ENCODE data around the gene CBLIF. TPM values are rescaled to one million over a fixed set of nuclear protein-coding genes. Genes with fewer than 3 reads are reported as not detected.
"Not testable (repeated sequence)": the region's sequence is repeated elsewhere in the genome, so short reads cannot be mapped to it uniquely, and the experiment has no call there.

CBLIF gene
- total RNA-seq, 2 experiments from 2014 or later = not detected

GRCh38 chr11:59859673-59860072, 14.4 kb upstream of the CBLIF start:
- H3K4me3 ChIP-seq (ENCODE audit: low read length) = no peak overlapping the region
- peaks cover 6% of the 10 kb centered on the region for H3K4me1 Mint-ChIP-seq (ENCODE audit: low read depth)
- no peaks in the 10 kb centered on the region for H3K27me3 Mint-ChIP-seq
- H3K9me3 Mint-ChIP-seq = no peaks in the 10 kb centered on the region
- TF ChIP-seq CTCF (IDR thresholded peaks at IDR 0.05) = no peak
- no peaks in the 10 kb centered on the region for H3K36me3 ChIP-seq (ENCODE audit: insufficient read depth, low read length)
- ChIA-PET POLR2A (no interaction called here), CTCF (interaction anchor here (1.1 kb wide), 1 partner anchor 37 kb away, joined by 3 read pairs; no protein-coding TSS in a partner anchor)
- ATAC-seq (ENCODE audit: poor library complexity) = no peak
- H3K27me3 ChIP-seq (ENCODE audit: control insufficient read depth in 1 of 2, insufficient read depth in 2 of 2, low read length in 2 of 2) = no peaks in the 10 kb centered on the region
- no peaks in the 10 kb centered on the region for H3K36me3 Mint-ChIP-seq (ENCODE audit: low read depth)
- DNase-seq = no peak
- intact Hi-C loops (cut with DNase I, micrococcal nuclease) = no loop called here
- no peak overlapping the region for H3K27ac ChIP-seq (ENCODE audit: low read depth in 1 of 2, low read length in 2 of 2)
- H3K27ac Mint-ChIP-seq = no peak overlapping the region
- peaks cover 15% of the 10 kb centered on the region for H3K4me1 ChIP-seq (ENCODE audit: insufficient read depth, low read length)
- no peak overlapping the region for H3K4me3 Mint-ChIP-seq
- no peaks in the 10 kb centered on the region for H3K9me3 ChIP-seq (ENCODE audit: control insufficient read depth in 1 of 2, insufficient read depth in 1 of 2, low read length in 2 of 2)

- no peaks in the 10 kb centered on the region for H3K27me3 Mint-ChIP-seq
- no peaks in the 10 kb centered on the region for H3K27me3 ChIP-seq (ENCODE audit: control insufficient read depth in 1 of 2, insufficient read depth in 2 of 2, low read length in 2 of 2)
- intact Hi-C loops (cut with DNase I, micrococcal nuclease) = no loop called here
- no peak overlapping the region for H3K4me3 ChIP-seq (ENCODE audit: low read length)
- no peaks in the 10 kb centered on the region for H3K36me3 ChIP-seq (ENCODE audit: insufficient read depth, low read length)
- DNase-seq (peak in 4 of 14 experiments; percentile 22 to 50 (median 37)), ATAC-seq (ENCODE audit: poor library complexity) (no peak)
- H3K9me3 ChIP-seq (ENCODE audit: control insufficient read depth in 1 of 2, insufficient read depth in 1 of 2, low read length in 2 of 2) = no peaks in the 10 kb centered on the region
- H3K27ac Mint-ChIP-seq = no peak overlapping the region
- ChIA-PET CTCF (no interaction called here), POLR2A (no interaction called here)
- no peaks in the 10 kb centered on the region for H3K9me3 Mint-ChIP-seq
- H3K4me1 ChIP-seq (ENCODE audit: insufficient read depth, low read length) = peaks cover 15% of the 10 kb centered on the region
- H3K36me3 Mint-ChIP-seq (ENCODE audit: low read depth) = no peaks in the 10 kb centered on the region
- H3K4me3 Mint-ChIP-seq = no peak overlapping the region
- no peak for TF ChIP-seq CTCF (IDR thresholded peaks at IDR 0.05)
- H3K27ac ChIP-seq (ENCODE audit: low read depth in 1 of 2, low read length in 2 of 2) = peak overlapping the region in 1 of 2 donors; percentile 14
- peaks cover 6% of the 10 kb centered on the region for H3K4me1 Mint-ChIP-seq (ENCODE audit: low read depth)
These were observed 12.4 kb upstream of the CBLIF start for GRCh38 chr11:59857439-59858434.

- H3K4me3 ChIP-seq (ENCODE audit: low read length) = no peak overlapping the region
- Mint-ChIP-seq H3K4me3 (no peak overlapping the region), H3K9me3 (no peaks in the 10 kb centered on the region), H3K36me3 (ENCODE audit: low read depth) (no peaks in the 10 kb centered on the region), H3K27me3 (no peaks in the 10 kb centered on the region), H3K27ac (no peak overlapping the region), H3K4me1 (ENCODE audit: low read depth) (peaks cover 6% of the 10 kb centered on the region)
- H3K27ac ChIP-seq (ENCODE audit: low read depth in 1 of 2, low read length in 2 of 2) = no peak overlapping the region
- DNase-seq (no peak), ATAC-seq (ENCODE audit: poor library complexity) (no peak)
- ChIA-PET CTCF (no interaction called here), POLR2A (no interaction called here)
- H3K27me3 ChIP-seq (ENCODE audit: control insufficient read depth in 1 of 2, insufficient read depth in 2 of 2, low read length in 2 of 2) = no peaks in the 10 kb centered on the region
- no peak for TF ChIP-seq CTCF (IDR thresholded peaks at IDR 0.05)
- intact Hi-C loops (cut with DNase I, micrococcal nuclease) = no loop called here
- peaks cover 15% of the 10 kb centered on the region for H3K4me1 ChIP-seq (ENCODE audit: insufficient read depth, low read length)
- no peaks in the 10 kb centered on the region for H3K9me3 ChIP-seq (ENCODE audit: control insufficient read depth in 1 of 2, insufficient read depth in 1 of 2, low read length in 2 of 2)
- no peaks in the 10 kb centered on the region for H3K36me3 ChIP-seq (ENCODE audit: insufficient read depth, low read length)
These were observed 9.6 kb upstream of the CBLIF start for GRCh38 chr11:59854871-59855270.

GRCh38 chr11:59851416-59851815, 6.1 kb upstream of the CBLIF start:
- POLR2A ChIA-PET; H3K4me1 ChIP-seq (ENCODE audit: insufficient read depth, low read length); H3K4me3 ChIP-seq (ENCODE audit: low read length); H3K36me3 Mint-ChIP-seq (ENCODE audit: low read depth); H3K4me3 Mint-ChIP-seq; ATAC-seq (ENCODE audit: poor library complexity); H3K27me3 ChIP-seq (ENCODE audit: control insufficient read depth in 1 of 2, insufficient read depth in 2 of 2, low read length in 2 of 2); H3K36me3 ChIP-seq (ENCODE audit: insufficient read depth, low read length); H3K27me3 Mint-ChIP-seq; intact Hi-C loops (cut with DNase I, micrococcal nuclease); H3K27ac ChIP-seq (ENCODE audit: low read depth in 1 of 2, low read length in 2 of 2); DNase-seq; CTCF ChIA-PET; H3K9me3 Mint-ChIP-seq; H3K4me1 Mint-ChIP-seq (ENCODE audit: low read depth); H3K27ac Mint-ChIP-seq; H3K9me3 ChIP-seq (ENCODE audit: control insufficient read depth in 1 of 2, insufficient read depth in 1 of 2, low read length in 2 of 2): not testable (repeated sequence)

- H3K9me3 Mint-ChIP-seq; H3K4me3 Mint-ChIP-seq; H3K27me3 ChIP-seq (ENCODE audit: control insufficient read depth in 1 of 2, insufficient read depth in 2 of 2, low read length in 2 of 2); ATAC-seq (ENCODE audit: poor library complexity); H3K4me3 ChIP-seq (ENCODE audit: low read length); DNase-seq; intact Hi-C loops (cut with DNase I, micrococcal nuclease); H3K9me3 ChIP-seq (ENCODE audit: control insufficient read depth in 1 of 2, insufficient read depth in 1 of 2, low read length in 2 of 2); H3K27ac ChIP-seq (ENCODE audit: low read depth in 1 of 2, low read length in 2 of 2); H3K36me3 Mint-ChIP-seq (ENCODE audit: low read depth); H3K27ac Mint-ChIP-seq; POLR2A ChIA-PET; H3K27me3 Mint-ChIP-seq; CTCF ChIA-PET; H3K4me1 Mint-ChIP-seq (ENCODE audit: low read depth); H3K36me3 ChIP-seq (ENCODE audit: insufficient read depth, low read length); H3K4me1 ChIP-seq (ENCODE audit: insufficient read depth, low read length): not testable (repeated sequence)
These were observed 4.3 kb upstream of the CBLIF start for GRCh38 chr11:59849551-59849950.
